ENCODE data around the gene PPFIA2.

The PPFIA2 gene

GRCh38 chr12:81759190-81760051 lies at the start of gene PPFIA2:
PPFIA2 (minus strand) TSS chr12:81759350.
- no peak for DNase-seq

DNA sequence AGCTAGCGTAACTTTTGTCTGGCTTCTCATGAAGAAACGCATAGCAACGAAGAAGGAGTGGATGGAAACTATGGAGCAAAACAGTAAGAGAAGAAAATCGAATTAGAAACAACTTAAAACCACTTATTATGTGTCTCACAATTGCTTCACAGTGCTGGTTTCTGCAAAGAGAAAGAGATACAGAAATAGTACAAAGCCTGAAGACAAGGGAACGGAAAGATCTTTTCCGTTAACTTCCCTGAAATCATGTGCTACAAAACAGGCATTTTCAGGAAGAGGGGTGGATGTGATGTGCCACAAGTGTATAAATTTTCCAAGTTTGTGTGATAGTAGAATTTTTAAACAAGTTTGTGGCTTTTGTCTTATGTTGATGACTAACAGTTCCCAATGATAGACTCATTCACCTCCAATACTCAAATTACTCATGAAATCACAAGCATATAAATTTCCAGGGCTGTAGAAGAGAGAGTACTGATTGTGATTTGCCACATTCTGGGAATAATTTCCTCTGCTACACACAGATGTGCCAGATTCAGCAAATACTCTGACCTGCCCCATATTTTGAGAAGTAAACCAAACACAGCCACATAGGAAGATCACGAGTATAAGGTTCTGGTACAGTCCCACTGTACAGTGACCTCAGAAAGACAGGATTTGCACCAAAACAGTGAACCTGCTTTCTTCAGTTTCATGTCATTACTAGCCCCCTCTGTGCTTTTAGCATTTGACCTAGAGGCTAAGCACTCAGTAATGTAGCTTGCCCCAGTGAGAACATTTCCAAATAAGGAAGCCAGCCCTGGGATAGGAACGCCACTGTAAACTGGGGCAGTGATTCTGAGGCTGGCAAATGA lies 41.4 kb upstream of the PPFIA2 start:
- DNase-seq, result no peak

- no peak for DNase-seq
Observed at GRCh38 chr12:81798294-81798693, 39.1 kb upstream of the PPFIA2 start.

DNA sequence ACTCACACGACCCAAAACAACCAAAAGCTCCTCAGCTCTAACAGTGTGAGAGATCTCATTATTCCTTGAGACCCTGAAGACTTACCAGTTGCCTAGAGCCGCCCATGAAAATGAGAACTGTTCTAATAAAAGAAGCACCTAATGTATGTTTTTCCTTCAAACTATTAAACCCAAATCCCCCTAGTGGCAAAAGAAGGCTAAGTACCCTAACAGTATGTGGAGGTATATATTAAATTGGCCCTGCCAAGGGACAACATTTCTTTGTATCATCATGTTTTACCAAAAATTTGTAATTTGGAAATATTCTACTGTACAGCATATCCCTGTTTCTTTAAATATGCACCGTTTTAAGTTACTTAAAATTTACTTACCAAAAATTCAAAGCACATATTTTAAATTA lies 38.0 kb upstream of the PPFIA2 start:
- no peak for DNase-seq

GRCh38 chr12:81792666-81793065 lies 33.5 kb upstream of the PPFIA2 start:
- no peak for DNase-seq

DNA sequence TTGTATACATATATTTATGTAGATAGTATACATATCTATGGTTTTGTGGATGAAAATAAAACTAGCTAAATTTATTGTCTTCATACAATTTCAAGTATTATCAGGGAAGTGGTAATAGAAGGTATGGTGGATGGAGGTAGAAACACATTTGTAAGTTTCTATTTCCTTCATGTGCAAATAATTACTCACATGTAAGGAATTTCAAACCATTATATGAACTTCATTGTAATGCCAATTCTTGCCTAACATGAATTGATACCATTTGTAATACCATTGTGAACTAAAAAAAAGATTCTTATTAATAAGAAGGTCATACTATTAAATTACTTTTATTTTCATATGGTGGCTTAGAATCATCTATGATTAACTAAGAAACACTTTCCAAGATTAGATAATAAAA lies 20.1 kb upstream of the PPFIA2 start:
- DNase-seq, result no peak

GRCh38 chr12:81778719-81779118 lies 19.6 kb upstream of the PPFIA2 start:
- DNase-seq, result no peak

DNA sequence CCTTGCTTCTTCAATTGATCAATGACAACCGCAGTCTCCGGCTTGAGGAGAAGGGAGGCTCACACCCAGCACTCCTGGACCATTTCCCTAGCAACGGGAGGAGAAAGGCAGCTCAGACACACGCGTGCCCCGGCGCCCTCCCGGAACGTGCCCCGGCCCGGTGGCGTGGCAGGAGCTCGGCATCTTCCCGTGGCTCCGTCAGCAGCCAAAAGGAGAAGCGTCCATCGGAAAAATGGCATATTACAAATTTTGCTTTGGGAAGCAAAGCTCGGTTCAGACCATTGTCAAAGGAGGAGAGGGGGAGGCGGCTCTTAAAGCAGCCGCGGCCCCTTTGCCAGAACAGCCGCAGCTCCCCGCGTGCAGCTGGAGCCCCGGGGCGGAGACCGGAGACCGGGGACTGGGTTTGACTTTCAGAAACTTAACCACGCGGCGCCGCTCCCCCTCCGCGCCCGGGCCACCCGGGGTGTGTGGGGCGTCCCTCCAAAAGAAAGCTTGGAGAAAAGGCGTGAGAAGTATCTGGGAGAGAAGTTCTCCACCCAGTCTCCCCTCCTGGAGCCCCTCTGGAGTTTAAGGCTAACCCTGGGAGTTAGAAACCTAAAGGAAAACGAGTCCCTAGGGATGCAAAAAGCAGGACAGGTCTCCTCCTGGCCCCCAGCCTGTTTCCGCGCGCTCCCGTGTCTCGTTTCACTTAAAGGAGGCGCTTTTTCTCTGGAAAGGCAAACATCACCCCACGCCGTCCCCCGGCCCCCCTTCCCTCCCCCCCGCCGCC lies 545 bp downstream of the PPFIA2 start:
- no peak for DNase-seq

DNA sequence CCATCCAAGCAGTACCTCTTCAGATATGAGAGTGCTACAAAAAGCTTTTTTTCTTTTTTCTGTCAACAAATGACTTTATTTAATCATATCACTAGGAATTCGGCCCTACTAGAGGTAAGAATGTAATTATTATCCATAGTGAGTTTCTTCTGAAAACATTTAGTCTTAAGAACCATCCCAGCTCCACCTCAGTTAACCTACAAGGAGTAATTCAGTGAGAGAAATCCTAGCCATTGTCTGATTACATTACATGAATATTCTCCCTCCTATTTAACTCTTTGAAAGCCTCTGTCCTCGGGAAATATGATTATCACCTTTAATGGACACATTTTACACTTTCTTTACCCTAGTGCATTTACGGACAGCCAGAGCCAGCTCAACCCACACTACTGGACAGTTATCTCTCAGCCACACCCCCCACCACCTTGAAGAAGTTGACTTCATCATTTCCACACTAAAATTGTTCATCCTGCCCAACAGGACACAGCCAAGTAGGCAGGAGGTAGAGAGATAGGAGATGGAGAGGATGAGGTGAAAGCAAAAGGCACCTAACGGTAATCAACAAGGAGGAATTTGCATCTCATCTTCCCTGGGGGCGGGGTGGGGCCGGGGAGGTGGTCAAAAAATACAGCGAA lies 1.3 kb downstream of the PPFIA2 start:
- no peak for DNase-seq

GRCh38 chr12:81729781-81730180 lies 29.4 kb downstream of the PPFIA2 start:
- no peak for DNase-seq

- no peak for DNase-seq
Observed at GRCh38 chr12:81727391-81727790, 31.8 kb downstream of the PPFIA2 start.

DNA sequence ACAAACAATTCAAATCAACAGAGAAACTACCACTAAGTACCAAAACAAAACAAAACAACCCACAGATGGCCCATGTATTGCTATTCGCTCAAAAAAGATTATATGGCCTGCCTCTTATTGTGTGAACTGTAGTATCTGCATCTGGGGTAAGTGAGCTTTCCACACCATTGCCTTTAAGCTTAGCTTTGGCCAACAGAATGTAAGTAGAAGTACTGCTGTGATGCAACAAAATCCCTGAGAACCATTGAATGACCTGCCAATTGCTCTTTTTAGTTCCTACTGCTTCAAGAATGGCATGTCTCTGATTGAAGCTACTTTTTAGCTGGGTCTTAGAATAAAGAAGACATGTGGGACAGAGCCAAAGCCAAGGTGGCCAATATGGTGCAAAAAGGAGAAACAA lies 32.5 kb downstream of the PPFIA2 start:
- DNase-seq, result no peak

- no peak for DNase-seq
Observed at GRCh38 chr12:81723361-81723760, 35.8 kb downstream of the PPFIA2 start.

DNA sequence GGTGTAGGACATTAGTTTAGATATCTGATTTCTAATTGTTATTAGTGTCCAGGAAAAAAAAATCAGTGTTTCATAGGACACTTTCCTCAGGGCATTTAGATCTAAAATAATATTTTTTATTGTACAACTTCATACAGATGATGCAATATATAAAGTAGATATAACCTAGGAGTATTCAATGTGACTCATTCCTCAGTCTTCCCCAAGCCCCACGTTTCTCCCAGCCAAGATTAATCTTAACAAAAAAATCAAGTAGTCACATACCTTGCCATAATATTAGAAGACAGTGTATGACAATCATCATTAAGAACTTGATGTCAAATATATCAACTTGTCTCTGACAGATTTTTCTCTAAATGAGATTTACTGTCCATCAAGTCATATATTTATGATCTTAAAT lies 37.1 kb downstream of the PPFIA2 start:
- DNase-seq, result no peak

DNA sequence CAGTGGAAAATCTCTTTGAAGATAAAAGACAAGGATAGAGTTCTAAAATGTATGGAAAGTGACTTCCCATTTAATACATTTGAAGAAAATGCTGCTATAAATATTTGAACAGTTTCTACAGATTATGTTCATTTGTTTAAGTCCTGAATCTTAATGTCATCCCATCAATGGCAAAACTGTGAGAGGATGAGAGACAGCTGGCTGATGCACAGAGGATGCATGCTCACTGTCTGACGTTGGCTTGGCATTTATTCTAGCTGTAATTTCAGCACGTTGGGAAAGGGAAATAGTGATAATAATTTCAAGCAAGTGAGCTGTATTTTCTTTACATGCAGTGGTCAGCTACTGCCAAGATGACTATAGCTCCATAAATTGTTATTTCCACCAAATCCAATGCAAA lies 40.5 kb downstream of the PPFIA2 start:
- DNase-seq, result no peak

DNA sequence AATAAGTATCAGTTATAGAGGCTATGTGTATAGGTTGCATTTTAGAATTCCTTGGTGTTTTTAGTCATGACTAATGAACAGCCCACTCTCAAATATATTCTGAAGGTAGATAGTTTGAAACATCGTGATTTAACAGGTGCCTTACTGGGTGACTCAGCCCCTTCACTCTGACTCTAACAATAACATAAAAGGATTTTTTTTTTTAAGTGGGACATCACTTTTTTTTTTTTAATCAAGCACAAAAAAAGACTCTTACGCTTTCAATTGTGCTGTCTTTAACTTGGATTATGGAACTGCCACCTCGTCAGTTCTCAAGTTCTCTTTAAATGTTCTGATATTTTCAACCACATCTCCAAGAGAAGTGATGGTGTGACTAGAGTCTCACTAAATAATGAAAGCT lies 46.6 kb downstream of the PPFIA2 start:
- no peak for DNase-seq

- DNase-seq, result no peak
Observed at GRCh38 chr12:81705586-81705985, 53.6 kb downstream of the PPFIA2 start.

DNA sequence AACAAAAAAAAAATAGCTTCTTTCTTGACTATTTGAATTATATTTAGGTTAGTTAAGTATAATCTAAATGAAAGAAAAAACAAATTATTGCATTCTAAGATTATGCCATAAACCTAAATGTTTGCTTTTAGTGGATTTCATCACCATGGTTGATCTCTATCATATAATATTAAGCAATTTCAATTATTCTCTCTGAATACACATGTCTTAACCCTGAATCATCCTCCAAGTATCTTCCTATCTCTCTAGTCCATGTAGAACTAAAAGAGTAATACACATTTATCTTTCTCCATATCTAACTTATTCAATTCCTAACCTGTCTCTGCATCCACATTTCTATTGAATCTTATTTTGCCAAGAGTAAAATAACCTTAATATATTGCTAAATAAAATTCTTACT lies 59.6 kb downstream of the PPFIA2 start:
- no peak for DNase-seq

GRCh38 chr12:81692008-81692407 lies 67.1 kb downstream of the PPFIA2 start:
- DNase-seq, result no peak

- DNase-seq, result no peak
Observed at GRCh38 chr12:81683881-81684280, 75.3 kb downstream of the PPFIA2 start.

DNA sequence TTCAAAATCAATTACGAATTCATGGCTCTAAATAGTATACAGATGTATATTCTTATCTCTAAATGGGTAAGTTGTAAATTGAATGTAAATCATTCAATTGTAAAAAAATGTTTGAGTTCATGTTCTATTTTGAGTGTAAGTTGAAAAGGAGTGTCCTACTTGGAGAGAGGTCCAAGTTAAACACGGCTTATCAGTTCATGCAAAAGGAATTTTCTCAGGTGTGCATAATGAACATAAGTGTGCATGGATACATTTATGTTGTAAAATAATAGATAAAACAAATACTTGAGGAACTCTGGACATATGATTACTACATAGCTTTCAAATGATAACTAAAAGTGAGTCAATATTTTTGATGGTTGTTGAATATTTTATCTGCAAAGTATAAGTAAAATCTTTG lies 79.5 kb downstream of the PPFIA2 start:
- no peak for DNase-seq

- DNase-seq, result no peak
Observed at GRCh38 chr12:81670759-81671158, 88.4 kb downstream of the PPFIA2 start.

DNA sequence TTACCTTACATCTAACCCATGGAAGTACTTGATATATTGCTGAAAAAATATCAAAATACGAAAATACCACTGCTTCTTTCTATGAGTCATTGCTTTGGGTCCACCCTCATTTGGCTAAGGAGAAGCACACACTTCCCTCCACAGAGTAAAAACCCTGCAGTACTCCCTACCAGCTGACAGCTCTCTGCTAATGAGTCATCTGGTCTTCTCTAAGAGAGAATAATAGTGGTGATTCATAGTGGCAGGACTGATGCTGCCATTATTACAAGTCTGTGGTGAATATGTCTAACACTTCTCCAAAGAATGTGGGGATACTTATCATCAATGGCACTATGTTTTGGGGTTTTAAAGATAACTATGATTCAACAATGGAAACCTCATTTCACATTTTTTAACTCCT lies 90.7 kb downstream of the PPFIA2 start:
- no peak for DNase-seq

Data from CD4-positive, alpha-beta T cell treated with Interleukin-15 for 1 hour (primary cell).